Measurements from ENCODE around the gene TEX55.

TEX55 gene

DNA sequence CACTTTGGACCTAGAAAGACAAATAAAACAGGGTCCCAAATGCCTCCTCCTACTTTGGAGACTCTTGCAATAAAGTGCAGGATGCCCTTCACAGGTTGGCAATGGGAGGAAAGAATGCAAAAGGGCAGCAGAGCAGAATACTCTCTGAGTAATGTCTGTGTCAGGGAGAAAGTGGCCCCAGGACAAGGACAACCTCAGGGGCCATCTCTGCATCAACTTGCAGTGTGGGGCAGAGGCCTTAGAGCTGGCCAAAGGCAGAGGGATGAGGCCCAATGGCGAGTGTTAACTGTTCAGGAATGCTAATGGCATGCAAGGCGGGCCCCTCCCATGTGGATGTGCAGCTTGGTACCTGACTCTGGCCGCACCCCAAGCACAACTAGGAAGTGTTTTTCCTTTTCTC, 35.8 kb downstream of the TEX55 start:
- Histone ChIP-seq H3K27me3 (no peaks in the 10 kb centered on the region), H3K4me1 (ENCODE audit: control insufficient read depth in 1 of 2, insufficient read depth in 1 of 2, low read depth in 1 of 2, low read length in 1 of 2) (no peaks in the 10 kb centered on the region), H3K9me3 (no peaks in the 10 kb centered on the region), H3K27ac (no peak overlapping the region), H3K36me3 (no peaks in the 10 kb centered on the region), H3K4me3 (ENCODE audit: low read depth in 1 of 2, low read length in 1 of 2) (no peak overlapping the region)
- TF ChIP-seq, protein P1, sequence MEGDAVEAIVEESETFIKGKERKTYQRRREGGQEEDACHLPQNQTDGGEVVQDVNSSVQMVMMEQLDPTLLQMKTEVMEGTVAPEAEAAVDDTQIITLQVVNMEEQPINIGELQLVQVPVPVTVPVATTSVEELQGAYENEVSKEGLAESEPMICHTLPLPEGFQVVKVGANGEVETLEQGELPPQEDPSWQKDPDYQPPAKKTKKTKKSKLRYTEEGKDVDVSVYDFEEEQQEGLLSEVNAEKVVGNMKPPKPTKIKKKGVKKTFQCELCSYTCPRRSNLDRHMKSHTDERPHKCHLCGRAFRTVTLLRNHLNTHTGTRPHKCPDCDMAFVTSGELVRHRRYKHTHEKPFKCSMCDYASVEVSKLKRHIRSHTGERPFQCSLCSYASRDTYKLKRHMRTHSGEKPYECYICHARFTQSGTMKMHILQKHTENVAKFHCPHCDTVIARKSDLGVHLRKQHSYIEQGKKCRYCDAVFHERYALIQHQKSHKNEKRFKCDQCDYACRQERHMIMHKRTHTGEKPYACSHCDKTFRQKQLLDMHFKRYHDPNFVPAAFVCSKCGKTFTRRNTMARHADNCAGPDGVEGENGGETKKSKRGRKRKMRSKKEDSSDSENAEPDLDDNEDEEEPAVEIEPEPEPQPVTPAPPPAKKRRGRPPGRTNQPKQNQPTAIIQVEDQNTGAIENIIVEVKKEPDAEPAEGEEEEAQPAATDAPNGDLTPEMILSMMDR (IDR thresholded peaks at IDR 0.05), result no peak

DNA sequence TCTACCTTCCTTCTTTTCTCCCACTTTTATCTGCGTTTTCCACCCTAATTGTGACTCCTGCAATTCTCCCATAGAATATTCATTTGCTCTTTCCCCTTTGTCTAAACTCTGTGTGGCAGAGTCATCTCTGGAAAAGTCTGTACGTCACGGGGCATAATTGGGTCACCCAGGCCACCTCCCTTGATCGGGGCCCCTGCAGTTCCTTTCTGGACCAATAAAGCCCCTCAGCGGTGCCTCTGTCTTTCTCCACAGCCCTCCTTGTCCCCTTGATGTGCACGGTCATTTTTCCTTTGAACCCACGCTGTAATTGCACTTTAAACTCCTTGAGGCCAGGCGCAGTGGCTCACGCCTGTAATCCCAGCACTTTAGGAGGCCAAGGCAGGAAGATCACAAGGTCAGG, 38.1 kb downstream of the TEX55 start:
- no peaks in the 10 kb centered on the region for H3K9me3 ChIP-seq
- TF ChIP-seq, protein P1 (IDR thresholded peaks at IDR 0.05), result no peak
- H3K36me3 ChIP-seq, result no peaks in the 10 kb centered on the region
- H3K27me3 ChIP-seq, result peaks cover 7% of the 10 kb centered on the region
- H3K27ac ChIP-seq, result no peak overlapping the region
- no peak overlapping the region for H3K4me3 ChIP-seq (ENCODE audit: low read depth in 1 of 2, low read length in 1 of 2)
- H3K4me1 ChIP-seq (ENCODE audit: control insufficient read depth in 1 of 2, insufficient read depth in 1 of 2, low read depth in 1 of 2, low read length in 1 of 2), result no peaks in the 10 kb centered on the region

DNA sequence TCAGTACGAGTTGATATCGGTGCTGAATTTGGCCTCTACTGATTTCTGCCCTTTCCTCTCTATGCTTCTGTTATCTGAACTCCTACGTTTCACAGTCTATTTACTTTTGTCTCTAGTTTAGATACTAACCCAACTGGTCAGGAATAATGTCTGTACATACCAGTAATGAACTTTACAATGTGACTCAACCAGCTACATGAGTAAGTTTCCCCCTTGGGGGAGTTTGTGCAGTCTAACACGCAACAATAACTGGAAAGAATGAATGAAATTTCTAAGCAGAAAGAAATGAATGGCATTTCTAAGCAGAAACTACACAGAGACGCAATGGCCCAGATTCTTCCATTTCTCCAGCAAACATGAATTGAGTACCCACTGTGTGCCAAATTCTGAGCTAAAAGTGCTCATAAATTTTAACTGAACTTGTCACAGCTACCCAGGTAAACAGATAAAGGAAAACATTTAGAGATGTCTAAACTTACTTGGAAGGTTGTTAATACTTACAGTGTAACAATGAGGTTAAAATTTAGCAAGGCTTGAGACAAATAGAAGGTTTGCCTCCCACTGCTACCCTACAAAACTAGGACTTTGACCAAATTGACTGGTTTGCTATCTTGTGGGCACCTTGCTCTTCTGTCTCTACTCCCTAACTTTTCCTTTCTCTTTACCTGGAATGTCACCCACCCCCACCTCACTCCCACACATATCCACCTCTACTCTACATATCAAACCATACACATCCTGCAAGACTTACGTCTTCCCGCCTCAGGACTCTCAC, 39.0 kb downstream of the TEX55 start:
- no peak overlapping the region for H3K27ac ChIP-seq
- no peaks in the 10 kb centered on the region for H3K9me3 ChIP-seq
- TF ChIP-seq, protein P1 (IDR thresholded peaks at IDR 0.05), result no peak
- H3K36me3 ChIP-seq, result no peaks in the 10 kb centered on the region
- no peak overlapping the region for H3K4me3 ChIP-seq (ENCODE audit: low read depth in 1 of 2, low read length in 1 of 2)
- peaks cover 10% of the 10 kb centered on the region for H3K27me3 ChIP-seq
- H3K4me1 ChIP-seq (ENCODE audit: control insufficient read depth in 1 of 2, insufficient read depth in 1 of 2, low read depth in 1 of 2, low read length in 1 of 2), result no peaks in the 10 kb centered on the region

DNA sequence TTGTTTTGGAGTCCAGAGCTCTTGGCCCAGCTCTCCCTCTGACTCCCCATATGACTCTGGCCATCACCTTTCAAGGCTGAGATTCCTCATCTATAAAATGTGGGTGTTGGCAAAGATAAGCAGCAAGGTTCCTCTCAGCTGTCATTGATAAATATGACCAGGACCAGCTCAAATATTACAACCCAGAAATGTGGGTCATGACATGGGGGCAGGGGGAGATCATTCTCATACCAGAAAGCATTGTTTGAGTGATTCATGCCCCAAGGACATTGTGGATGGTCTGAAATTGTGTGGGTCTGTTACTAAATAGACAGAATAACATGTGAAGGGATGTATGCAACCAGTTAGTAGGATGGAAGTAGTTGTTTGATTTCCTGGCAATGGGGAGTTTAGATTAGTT, 41.3 kb downstream of the TEX55 start:
- Histone ChIP-seq H3K4me3 (ENCODE audit: low read depth in 1 of 2, low read length in 1 of 2) (no peak overlapping the region), H3K27ac (no peak overlapping the region), H3K4me1 (ENCODE audit: control insufficient read depth in 1 of 2, insufficient read depth in 1 of 2, low read depth in 1 of 2, low read length in 1 of 2) (no peaks in the 10 kb centered on the region), H3K27me3 (peaks cover 13% of the 10 kb centered on the region), H3K36me3 (no peaks in the 10 kb centered on the region), H3K9me3 (no peaks in the 10 kb centered on the region)
- TF ChIP-seq, protein P1 (IDR thresholded peaks at IDR 0.05), result no peak

DNA sequence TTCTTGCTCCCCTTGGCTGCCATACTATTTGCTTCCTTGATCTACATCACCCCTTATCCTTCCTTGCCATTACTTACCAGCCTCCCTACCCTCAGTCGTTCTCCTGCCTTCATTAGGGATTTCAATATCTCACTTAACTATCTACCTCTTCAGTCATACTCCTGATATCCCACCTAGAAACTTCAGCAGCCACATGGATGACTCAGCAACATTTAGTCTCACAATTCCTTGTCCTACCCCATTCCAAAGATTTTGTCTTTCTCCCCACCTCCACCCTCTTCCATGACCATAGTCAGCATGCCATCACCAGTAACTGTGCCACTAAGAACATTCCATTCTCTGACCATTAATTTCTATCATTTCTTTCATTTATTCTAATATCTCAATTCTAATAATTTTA, 45.8 kb downstream of the TEX55 start:
- Histone ChIP-seq H3K27me3 (peaks cover 45% of the 10 kb centered on the region), H3K9me3 (no peaks in the 10 kb centered on the region), H3K4me1 (ENCODE audit: control insufficient read depth in 1 of 2, insufficient read depth in 1 of 2, low read depth in 1 of 2, low read length in 1 of 2) (no peaks in the 10 kb centered on the region), H3K4me3 (ENCODE audit: low read depth in 1 of 2, low read length in 1 of 2) (no peak overlapping the region), H3K36me3 (no peaks in the 10 kb centered on the region), H3K27ac (no peak overlapping the region)
- TF ChIP-seq, protein P1 (IDR thresholded peaks at IDR 0.05), result no peak
